Smooth muscle cell (in vitro differentiated cells): ENCODE measurements around the gene DIP2B. TPM values are rescaled to one million over a fixed set of nuclear protein-coding genes. Genes with fewer than 3 reads are reported as not detected.

Experiments used
- DNase-seq: peaks from one replicate; lab custom pipeline; 2025; ENCODE audit not compliant: unreplicated experiment; lab: John Stamatoyannopoulos, UW
- H2AFZ ChIP-seq: fragments of 200-600 bp; sonication (generic); 2 replicates; pipeline ENCODE4 v1.6.0; 2016; ENCODE audit warnings: antibody characterized with exemption, low read depth, mild to moderate bottlenecking
- H3F3A ChIP-seq: fragments of 200-600 bp; sonication (generic); 2 replicates; pipeline ENCODE4 v1.6.0; 2017; ENCODE audit warnings: antibody characterized with exemption, low read depth
- H3K27ac ChIP-seq: fragments of 200-600 bp; sonication (generic); 2 replicates; pipeline ENCODE4 v1.5.1; 2016; ENCODE audit warnings: low read depth, mild to moderate bottlenecking
- H3K27me3 ChIP-seq: fragments of 200-600 bp; sonication (generic); 2 replicates; pipeline ENCODE4 v1.6.1; 2016; ENCODE audit warnings: low read depth, mild to moderate bottlenecking
- H3K36me3 ChIP-seq: fragments of 200-600 bp; sonication (generic); 2 replicates; pipeline ENCODE4 v1.5.1; 2016; ENCODE audit warnings: low read depth
- H3K4me1 ChIP-seq: fragments of 200-600 bp; sonication (generic); 2 replicates; pipeline ENCODE4 v1.5.1; 2016; ENCODE audit warnings: low read depth
- H3K4me2 ChIP-seq: fragments of 200-600 bp; sonication (generic); 2 replicates; pipeline ENCODE4 v1.6.0; 2016; ENCODE audit warnings: mild to moderate bottlenecking
- H3K4me3 ChIP-seq: fragments of 200-600 bp; sonication (generic); 2 replicates; pipeline ENCODE4 v1.5.1; 2016; ENCODE audit warnings: mild to moderate bottlenecking
- H3K79me2 ChIP-seq: fragments of 200-600 bp; sonication (generic); 2 replicates; pipeline ENCODE4 v1.6.0; 2016; ENCODE audit warnings: low read depth, mild to moderate bottlenecking
- H3K9ac ChIP-seq: fragments of 200-600 bp; sonication (generic); 2 replicates; pipeline ENCODE4 v1.6.0; 2016; ENCODE audit warnings: low read depth
- H3K9me3 ChIP-seq: fragments of 200-600 bp; sonication (generic); replicated peaks from 2 replicates; pipeline ENCODE4 v1.5.1; 2016; ENCODE audit warnings: low read depth
- H4K20me1 ChIP-seq: fragments of 200-600 bp; sonication (generic); 2 replicates; pipeline ENCODE4 v1.6.0; 2016; ENCODE audit warnings: low read depth
- CTCF ChIP-seq: fragments of 200-600 bp; sonication (generic); IDR thresholded peaks from 2 replicates; pipeline ENCODE4 v1.5.1; 2017; ENCODE audit warnings: borderline replicate concordance, mild to moderate bottlenecking, antibody characterized with exemption; ENCODE audit not compliant: insufficient read depth, poor library complexity, severe bottlenecking
- WGBS: methylation state at CpG from one replicate; pipeline ENCODE4 v1.1.7; 2016; ENCODE audit warnings: low lambda C conversion rate; 5-methylcytosine and 5-hydroxymethylcytosine counted together
- polyA plus RNA-seq: library from polyadenylated mRNA; unstranded; fragments of >200 nt; fragmentation: Nextera tagmentation; extraction: Ambion mirVana; gene quantifications from 2 replicates; pipeline ENCODE4 v1.2.1, GENCODE V29; 2016
- total RNA-seq: library from RNA; depleted of rRNA; stranded (reverse); fragments of >200 nt; gene quantifications from 2 replicates; pipeline ENCODE4 v1.2.3, GENCODE V29; 2014

DIP2B gene
- total and polyA plus RNA-seq, 2 experiments from 2014 or later = 5.8 to 35.2 TPM

GRCh38 chr12:50615907-50616296, 111.1 kb downstream of the DIP2B start:
- H3K27ac ChIP-seq = peak overlapping the region; percentile 97
- TF ChIP-seq CTCF = no peak
- H3K27me3 ChIP-seq = no peaks in the 10 kb centered on the region
- no peaks in the 10 kb centered on the region for H3K9me3 ChIP-seq
- H3K4me2 ChIP-seq = peak overlapping the region; percentile 61
- WGBS = 42% methylated on average over 1 of the region's 1 CpG
- no peak overlapping the region for H3K4me3 ChIP-seq
- H3F3A ChIP-seq = peaks cover 30% of the 10 kb centered on the region
- H3K79me2 ChIP-seq = peaks cover 25% of the 10 kb centered on the region
- H3K9ac ChIP-seq = peak overlapping the region; percentile 78
- H3K36me3 ChIP-seq = no peaks in the 10 kb centered on the region
- DNase-seq = no peak
- no peak overlapping the region for H2AFZ ChIP-seq
- H3K4me1 ChIP-seq = peaks cover 54% of the 10 kb centered on the region
- H4K20me1 ChIP-seq = no peaks in the 10 kb centered on the region

- 48% methylated on average over 2 of the region's 2 CpGs for WGBS
- no peaks in the 10 kb centered on the region for H3K36me3 ChIP-seq
- no peaks in the 10 kb centered on the region for H4K20me1 ChIP-seq
- H3K4me3 ChIP-seq = no peak overlapping the region
- no peak for DNase-seq
- no peak overlapping the region for H3K4me2 ChIP-seq
- no peak for TF ChIP-seq CTCF
- H3K79me2 ChIP-seq = peaks cover 23% of the 10 kb centered on the region
- peaks cover 38% of the 10 kb centered on the region for H3F3A ChIP-seq
- no peak overlapping the region for H2AFZ ChIP-seq
- peaks cover 72% of the 10 kb centered on the region for H3K4me1 ChIP-seq
- no peak overlapping the region for H3K9ac ChIP-seq
- H3K27me3 ChIP-seq = no peaks in the 10 kb centered on the region
- peak overlapping the region; percentile 97 for H3K27ac ChIP-seq
- no peaks in the 10 kb centered on the region for H3K9me3 ChIP-seq
Observed at GRCh38 chr12:50617657-50618056, 112.9 kb downstream of the DIP2B start.

- peaks cover 28% of the 10 kb centered on the region for H3K79me2 ChIP-seq
- peak overlapping the region; percentile 83 for H3K9ac ChIP-seq
- TF ChIP-seq CTCF = no peak
- H4K20me1 ChIP-seq = no peaks in the 10 kb centered on the region
- H3K27ac ChIP-seq = peak overlapping the region; percentile 97
- DNase-seq = no peak
- H3K36me3 ChIP-seq = no peaks in the 10 kb centered on the region
- no peak overlapping the region for H2AFZ ChIP-seq
- peaks cover 59% of the 10 kb centered on the region for H3K4me1 ChIP-seq
- peaks cover 26% of the 10 kb centered on the region for H3F3A ChIP-seq
- H3K4me3 ChIP-seq = no peak overlapping the region
- 15% methylated on average over 7 of the region's 7 CpGs for WGBS
- no peaks in the 10 kb centered on the region for H3K27me3 ChIP-seq
- H3K4me2 ChIP-seq = peak overlapping the region; percentile 65
- no peaks in the 10 kb centered on the region for H3K9me3 ChIP-seq
Observed at GRCh38 chr12:50618864-50619609, 114.3 kb downstream of the DIP2B start.

- Histone ChIP-seq H3K79me2 (peaks cover 34% of the 10 kb centered on the region), H2AFZ (no peak overlapping the region), H4K20me1 (no peaks in the 10 kb centered on the region), H3K4me1 (peaks cover 53% of the 10 kb centered on the region), H3K36me3 (no peaks in the 10 kb centered on the region), H3K4me2 (peak overlapping the region; percentile 65), H3F3A (peaks cover 26% of the 10 kb centered on the region), H3K27ac (peak overlapping the region; percentile 97), H3K27me3 (no peaks in the 10 kb centered on the region), H3K9ac (peak overlapping the region; percentile 83), H3K4me3 (no peak overlapping the region), H3K9me3 (no peaks in the 10 kb centered on the region)
- no peak for TF ChIP-seq CTCF
- no peak for DNase-seq
- 47% methylated on average over 2 of the region's 2 CpGs for WGBS
Observed at GRCh38 chr12:50619610-50619958, 114.8 kb downstream of the DIP2B start.
